Activated naive CD4-positive, alpha-beta T cell treated with anti-CD3 and anti-CD28 coated beads, Interleukin-2, amount 50 U/mL, for 16 hours (primary cell): ENCODE results near the gene LTBP1.

Experiments used
- DNase-seq: peaks from one replicate; pipeline ENCODE4 v3.0.0-alpha.2; 2020

Gene LTBP1

DNA sequence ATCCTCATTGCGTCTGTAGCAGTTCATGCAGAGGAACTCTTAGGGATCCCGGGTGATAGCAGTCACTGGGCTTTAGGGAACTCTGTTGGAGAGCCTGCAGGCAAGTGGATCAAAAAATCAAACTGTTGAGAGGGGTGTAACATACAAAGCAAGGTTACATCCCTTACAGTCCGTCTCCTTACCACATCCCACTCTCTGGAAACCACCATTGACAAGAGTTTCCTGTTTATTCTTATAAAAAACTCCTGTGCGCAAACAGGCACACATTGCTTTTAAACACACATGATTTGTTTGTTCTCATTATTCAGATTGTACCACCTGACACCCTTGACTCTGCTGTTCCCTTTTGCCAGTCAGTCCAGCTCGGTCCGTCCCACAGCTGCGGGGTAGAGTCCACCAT lies 137.7 kb downstream of the LTBP1 start:
- no peak for DNase-seq

DNA sequence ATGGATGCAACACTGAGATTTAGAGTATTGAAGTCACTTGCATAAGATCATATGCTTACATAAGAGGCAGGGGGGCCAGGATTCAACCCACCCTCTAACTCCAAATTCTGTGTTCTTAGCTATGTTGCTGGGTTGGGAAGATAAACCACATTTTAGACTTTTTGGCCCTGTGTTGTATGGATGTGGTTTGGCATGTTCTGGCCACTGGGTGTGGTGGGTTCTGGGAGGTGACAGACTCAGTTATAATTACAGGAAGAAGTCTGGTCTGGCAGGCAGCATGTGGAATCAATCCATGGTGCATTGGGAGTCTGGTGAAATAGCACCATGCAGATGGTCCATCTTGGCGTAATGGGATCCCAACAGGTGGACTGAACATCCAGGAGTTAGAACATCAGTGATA lies 138.9 kb downstream of the LTBP1 start:
- DNase-seq, result no peak

DNA sequence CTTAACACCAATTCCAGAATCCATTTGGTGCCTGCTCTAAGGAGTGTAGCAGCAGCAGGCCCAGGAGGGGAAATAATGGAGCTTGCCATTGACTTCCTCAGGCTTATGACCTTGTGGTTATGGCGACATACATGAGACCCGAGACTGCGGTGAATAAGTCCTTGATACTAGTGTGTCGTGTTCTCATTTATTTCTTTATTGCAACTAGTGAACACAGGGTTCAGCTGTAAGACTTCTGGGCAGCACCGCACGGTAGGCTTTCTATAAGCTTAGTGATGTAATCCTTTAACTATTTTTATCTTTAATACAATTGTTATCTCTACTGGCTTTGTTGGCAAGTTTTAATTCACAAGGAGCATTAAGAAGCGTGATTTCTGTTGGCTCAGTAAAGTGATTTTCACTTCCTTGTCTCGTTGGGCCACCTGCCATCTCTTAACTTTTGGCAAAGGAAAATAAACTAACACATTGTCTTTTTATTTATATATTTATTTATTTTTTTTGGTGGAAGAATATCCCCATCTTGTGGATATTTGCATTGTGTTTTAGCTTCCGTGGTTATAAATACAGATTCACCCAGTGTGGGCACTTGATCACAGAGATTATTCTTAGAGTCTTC lies 139.8 kb downstream of the LTBP1 start:
- no peak for DNase-seq

DNA sequence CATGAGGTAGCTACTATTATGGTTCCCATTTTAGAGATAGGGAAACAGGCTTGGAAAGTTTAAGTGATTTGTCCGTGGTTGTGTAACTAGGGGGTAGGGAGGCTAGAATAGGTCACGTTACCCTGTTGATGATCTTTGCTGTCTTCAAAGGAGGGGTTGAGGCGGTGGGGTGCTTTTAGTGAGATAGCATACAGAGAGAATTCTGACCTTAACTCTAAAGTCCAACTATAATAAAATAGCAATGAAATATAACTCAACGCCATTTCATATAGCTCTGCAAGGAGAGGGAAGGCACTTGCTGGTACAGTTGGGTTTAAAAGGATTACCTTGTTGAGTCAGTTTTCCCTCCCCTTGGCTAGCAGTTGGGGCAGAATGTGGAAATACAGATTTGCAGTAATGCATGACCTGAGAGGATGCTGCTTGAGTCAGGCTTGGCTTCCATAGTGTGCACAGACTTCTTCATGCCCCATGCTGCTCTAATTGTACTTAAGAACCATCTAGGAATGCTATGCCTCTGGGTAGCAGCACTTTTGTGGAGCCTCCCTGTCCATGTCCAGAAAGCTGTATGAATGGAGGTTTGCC lies 143.9 kb downstream of the LTBP1 start:
- no peak for DNase-seq

DNA sequence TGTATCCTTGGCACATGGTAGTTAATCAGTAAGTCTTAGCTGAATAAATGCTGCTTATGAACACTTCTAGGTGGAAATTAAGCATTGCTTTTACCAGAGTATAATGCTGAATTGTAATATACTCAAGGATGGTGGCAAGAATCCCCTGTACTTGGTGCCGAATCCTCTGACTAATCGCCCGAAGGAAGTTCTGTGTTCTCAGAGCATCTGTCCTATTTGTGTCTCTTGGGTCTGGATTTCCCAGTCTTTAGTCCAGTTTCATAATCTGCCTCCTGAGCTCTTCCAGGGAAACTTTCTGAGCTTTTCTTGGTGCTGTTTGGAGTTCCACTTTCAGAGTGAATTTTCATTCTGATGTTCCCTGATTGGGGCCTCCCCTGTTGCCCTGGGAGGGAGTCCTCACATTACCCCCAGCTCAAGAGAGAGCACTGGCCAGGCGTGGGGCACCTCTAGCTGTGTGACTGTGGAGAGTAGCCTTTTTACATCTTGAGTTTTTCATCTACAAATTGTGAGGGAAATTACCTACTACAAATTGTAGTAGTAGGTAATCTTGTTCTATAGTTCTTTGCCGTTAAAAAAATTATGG lies 144.9 kb downstream of the LTBP1 start:
- no peak for DNase-seq

DNA sequence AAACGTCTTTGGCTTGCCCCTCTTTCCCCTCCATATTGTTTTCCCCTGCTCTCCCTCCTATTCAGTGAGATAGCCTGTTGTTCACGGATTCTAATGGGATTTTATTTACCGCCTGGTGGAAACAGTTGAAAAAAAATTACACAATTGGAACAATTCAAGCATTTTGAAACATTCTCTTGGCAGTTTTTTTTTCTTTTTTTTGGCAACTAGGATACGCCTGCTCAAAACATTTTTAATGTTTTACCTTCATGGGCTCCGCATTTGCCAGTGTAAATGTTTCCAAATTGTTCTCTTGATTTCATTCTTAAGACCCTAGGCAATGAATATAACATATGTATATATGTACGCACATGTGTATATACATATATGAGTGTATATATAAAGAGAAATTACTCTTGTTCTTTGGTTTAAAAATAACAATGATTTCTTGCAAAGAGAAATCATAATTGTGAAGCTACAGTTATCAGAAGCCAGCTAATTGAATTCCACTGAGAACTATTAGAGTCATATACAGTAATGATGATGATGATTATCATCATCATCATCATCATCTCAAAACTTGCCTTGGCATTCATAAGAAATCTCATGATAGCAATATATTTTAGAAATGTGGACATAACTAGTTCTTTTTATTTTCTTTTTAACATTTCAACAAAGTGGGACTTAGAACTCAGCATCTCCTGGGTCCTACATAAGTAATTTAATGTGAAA lies 146.7 kb downstream of the LTBP1 start:
- no peak for DNase-seq

DNA sequence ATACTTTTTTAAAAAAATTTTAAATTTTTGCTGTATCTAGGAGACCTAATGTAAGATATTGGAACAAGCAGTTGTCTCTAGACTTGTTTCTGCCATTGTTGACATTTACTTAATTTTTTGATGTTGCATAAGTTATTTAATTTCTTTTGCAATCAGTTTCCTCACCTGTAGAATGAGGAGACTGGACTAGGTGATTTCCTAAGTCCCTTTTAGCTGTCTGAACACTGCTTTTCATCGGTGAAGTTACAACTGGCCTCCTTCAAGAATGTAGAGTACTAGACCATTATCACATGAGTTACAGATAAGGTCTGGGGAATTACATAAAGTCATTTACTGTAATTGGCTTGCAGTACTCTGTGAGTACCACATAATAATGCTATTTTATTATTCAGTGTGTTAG lies 147.6 kb downstream of the LTBP1 start:
- no peak for DNase-seq

DNA sequence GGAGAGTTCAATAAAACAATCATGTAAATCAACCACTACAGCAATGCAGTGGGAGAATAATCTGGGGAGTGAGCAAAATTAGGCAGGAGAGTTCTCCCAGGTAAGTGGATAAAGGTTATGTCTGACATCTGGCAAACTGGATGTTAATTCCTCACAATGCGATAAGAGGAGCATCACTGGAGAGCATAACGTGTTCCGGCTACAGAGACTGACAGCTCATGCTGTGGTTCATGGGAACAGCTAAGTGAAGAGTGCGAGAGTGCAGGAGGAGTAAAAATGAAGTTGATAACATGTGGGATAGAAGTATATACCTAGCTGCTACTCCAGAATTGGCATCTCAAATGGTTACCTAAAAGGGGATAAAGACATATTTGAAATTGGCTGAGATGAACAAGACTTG lies 153.2 kb downstream of the LTBP1 start:
- DNase-seq, result no peak

DNA sequence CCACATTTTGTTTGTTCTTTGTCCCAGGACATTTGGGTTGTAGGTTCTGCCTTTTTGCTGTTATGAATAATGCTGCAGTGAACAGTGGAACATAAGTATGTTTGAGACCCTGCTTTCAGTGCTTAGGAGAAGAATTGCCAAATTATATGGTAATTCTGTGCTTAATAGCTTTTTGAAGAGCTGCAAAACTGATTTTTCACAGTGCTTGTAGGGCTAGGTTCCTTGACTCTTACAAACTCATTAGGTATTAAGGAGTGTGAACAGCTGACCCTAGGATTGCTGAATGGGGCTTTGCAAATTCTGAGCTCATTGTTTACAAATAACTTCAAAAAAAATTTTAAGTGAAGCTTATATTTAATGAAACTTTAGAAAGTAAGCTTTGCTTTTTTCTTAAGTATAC lies 154.2 kb downstream of the LTBP1 start:
- no peak for DNase-seq

DNA sequence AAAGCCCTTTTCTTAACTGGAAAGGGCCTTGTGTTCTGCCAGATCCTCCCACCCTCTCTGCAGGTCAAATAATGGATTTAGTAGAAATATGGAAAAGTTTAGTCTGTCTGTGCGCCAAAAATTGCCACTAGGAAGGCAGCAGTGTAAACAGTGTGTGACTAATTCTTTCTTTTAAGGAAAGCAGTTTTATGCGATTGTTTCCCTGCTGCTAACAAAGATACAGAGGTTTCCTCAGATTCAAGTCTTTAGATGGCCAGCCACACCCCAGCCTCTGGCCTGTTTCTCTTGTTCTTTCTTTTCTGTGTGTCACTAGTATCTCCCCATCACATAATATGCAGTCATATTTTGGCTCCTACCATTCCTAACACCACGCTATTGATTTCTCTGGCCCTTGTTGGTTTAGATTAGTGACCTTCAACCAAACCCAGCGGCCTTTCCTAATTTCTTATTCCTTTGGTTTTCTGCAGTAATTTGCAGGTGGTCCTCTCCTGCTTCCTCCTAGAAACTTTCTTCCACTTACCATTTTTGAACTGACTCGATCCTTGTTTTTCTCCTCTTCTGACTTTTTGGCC lies 157.4 kb downstream of the LTBP1 start:
- DNase-seq, result no peak

DNA sequence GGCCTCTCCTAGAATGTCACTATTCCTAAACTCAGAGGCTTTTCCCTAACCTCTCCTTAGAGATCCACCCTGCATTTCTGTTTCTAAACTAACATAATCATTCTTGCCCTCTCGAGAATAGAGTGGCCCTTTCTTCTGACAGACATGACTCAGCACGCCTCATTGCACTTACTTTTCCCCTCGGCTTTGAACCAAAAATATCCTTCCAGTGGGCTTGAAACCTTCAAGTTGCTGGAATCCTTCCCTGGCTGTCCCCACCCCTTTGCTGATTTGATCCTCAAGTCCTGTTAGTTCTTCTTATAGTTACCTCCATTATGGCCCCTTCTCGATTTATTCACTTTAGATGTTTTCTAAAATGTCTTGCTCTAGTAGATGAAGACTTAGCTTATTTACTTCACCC lies 158.0 kb downstream of the LTBP1 start:
- no peak for DNase-seq

DNA sequence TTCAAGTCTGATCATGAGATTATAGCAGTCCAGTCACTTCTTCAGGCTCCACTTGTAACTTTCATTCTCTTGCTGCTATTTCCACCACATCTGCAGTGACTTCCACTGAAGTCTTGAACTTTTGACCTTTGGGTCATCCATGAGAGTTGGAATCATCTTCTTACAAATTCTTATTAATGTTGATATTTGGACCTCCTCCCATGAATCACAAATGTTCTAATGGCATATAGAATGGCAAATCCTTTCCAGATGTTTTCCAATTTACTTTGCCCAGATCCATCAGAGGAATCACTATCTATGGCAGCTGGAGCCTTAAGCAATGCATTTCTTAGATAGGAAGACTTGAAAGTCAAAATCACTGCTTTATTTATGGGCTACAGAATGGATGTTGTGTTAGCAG lies 159.4 kb downstream of the LTBP1 start:
- DNase-seq, result no peak

DNA sequence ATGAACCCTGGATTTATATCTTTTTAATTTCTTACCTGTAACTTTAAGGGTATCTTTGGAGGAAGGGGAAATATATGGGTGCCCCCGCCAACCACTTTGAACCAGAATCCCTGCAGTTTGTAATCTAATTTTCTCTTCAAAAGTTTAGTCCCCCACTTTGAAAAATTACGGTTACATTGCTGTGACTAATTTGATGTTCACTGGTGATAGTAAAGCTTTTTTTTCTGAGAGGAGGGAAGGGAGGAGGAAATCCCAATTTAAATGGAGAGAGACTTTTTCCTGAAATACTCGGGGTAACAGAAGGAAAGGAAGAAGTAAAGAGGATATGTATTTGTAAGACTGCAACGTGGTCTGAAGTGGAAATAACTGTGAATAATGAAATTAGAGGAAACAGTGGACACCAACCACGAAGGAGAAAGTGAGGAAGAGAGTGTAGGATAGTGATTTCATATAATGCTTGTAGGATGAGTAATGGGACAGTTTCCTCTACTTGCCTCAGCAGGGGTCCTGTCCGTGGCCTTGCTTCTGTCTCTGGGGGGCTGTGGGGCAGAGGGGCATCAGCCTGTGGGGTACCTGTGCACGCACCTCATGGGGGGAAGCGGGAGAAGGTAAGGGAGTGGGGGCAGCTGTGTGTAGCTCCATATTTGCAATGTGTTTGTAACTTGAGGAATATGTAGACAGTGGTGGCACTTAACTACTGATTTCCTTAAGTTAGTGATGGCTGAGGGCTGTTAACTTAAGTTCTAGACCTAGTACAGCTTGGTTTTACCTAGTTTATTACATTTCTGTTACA lies 161.1 kb downstream of the LTBP1 start:
- no peak for DNase-seq

DNA sequence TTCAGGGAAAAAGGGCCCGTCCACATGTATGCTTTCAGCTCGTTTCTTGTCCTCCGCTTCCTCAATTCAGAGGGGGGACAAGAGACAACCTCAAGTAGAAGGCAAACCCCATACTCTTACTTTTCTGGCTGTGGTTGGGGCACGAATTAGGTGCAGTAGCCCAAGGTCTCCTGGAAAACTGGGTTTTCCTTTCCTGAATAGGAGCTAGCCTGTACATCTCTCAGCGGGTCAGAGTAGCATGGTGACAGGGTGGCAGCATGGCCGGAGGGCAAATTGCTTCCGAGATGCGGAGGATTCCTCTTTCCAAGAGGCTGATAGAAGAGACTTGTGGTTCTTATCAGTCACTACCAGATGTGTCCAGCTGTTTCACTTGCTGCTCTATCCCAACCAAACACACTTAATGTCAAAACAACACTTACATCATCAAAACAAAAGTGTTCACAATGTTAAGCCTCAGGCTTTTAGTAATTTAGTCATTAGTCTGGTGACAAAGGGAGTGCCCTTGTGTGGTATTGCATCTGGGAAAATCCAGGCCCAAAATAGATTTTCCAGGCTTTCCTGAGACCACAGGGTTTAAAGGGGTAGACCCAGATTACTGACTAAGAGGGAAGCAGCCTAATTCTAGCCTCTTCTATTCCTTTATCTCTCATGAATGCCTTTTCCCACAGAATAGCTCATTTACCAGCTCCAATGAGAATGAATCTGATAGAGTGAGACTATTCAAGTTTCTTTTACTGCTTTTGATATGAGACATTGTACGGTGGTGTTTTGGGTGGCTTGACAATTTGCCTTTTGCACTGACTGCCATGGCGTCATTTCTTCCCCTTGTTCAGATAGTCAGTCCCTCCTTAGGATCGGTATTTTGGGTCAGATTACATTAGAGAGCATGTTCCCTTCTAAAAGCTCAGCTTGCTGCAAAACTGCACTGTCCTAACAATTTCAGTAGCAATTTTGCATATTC lies 162.0 kb downstream of the LTBP1 start:
- no peak for DNase-seq

DNA sequence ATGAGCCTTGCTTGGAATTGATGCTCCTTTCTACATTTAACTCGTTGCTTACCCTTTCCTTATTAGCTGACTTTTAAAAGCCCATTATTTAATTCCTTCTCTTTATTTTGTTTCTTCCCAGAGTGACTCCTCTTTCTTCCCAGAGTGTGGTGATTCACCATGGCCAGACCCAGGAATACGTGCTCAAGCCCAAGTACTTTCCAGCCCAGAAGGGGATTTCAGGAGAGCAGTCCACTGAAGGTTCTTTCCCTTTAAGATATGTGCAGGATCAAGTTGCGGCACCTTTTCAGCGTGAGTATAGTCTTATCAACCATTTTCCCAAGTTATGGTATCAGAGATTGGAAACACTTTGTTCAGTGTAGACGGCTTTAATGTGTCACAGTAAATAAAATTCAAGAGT lies 163.7 kb downstream of the LTBP1 start:
- DNase-seq, result no peak

DNA sequence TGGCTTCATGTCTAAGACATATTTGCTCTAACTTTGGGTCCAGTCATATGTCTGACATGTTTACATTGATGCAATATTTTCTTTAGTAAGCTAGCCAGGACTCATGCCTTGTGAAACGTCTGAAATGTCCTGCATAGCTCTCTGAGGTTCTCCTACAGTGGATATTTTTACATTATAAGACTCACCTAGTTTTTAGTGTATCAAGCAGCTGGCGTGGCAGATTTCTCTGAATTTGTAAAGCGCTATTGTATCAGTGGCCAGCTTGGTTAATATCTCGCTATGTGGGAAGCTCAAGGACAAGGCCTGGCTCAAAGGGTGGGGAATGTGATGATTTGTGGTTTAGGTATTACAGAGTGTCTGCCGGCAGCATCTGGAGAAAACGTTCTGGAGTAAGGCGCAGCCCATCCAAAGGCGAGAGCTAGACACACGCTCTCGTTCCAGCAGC lies 164.3 kb downstream of the LTBP1 start:
- no peak for DNase-seq

DNA sequence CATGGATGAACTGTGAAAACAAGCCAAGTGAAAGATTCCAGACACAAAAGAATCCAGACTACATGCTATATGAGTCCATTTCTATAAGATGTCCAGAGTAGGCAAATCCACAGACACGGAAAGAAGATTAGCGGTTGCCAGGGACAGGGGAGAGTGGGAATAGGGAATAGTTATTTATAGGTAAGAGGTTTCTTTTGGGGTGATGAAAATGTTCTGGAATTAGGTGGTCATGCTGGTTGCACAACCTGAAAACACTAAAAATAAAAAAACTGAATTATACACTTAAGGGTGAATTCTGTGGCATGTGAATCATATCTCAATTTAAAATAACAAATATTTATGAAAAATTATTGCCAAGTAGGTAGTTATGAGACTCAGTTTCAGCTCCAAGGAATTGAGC lies 168.4 kb downstream of the LTBP1 start:
- no peak for DNase-seq

DNA sequence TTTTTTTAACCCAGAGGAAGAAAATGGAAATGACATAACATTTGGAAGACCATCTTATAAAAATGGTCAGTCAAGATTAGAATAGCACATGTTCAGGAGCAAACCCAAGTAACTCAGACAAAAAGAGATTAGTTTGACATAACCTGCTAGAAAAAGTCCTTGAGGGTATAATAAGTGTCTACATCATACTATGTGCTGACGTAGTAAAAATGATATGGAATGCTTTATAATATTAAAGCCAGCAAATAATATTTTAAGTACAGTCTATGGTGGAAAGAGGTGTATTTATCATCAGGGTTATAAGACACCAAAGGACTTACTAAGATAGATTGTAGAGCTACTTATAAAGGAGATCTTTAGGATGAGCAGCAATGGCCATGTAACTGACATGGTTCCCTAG lies 169.0 kb downstream of the LTBP1 start:
- DNase-seq, result no peak

DNA sequence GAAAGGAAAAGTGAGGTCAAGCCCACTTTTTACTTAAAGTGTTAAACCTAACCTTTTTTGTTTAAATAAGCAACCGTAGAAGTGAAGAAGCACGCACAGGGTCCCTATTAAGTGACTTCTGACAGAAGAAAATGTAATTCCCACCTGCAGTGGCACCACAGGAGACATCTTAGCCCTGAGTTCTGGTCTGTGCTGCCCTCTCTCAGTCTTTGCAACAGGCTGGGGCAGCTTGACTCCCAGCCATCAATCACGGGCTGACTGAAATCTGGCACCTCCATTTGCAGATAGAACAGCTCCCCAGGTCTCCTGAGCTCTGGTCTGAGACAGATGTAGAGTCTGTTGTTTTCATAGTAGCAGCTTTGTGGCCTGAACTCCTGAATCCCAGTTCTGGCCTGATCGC lies 170.0 kb downstream of the LTBP1 start:
- DNase-seq, result no peak

DNA sequence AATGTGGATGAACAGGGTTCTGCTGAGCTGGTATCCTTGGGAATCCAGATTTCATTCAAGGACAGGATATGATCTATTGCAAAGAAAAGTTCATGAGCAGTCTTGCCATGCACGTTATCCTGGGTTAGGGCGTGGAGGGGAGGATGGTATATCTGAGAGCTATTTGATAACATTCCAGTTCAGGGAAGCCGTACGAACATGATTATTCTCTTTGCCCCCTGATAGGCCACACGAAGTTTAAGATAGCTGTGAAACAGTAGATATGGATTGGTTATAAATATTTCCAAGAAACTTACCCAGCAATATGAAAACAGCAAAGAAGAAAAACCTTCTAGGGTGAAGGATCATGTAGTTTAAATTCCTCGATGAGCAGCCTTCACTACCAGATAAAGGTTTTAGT lies 171.9 kb downstream of the LTBP1 start:
- DNase-seq, result no peak

DNA sequence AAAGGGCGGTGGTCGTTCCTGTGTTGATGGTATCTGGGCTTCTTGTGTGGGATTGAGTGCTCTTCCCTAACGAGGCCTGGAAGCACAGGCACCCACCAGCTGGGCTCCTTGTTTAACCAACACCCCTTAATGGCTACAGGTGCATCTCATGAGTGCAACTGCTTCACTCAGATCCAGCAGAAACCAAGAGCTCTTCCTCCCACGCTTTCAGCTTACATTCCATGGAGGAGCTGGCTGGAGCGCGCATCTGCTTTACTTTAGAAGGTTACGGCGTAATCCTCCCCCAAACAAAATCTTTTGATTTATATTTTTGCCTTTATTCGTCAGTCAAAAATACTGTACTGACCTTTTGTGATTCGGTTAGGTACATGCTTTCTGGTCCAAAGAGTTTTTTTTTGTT lies 174.7 kb downstream of the LTBP1 start:
- DNase-seq, result no peak

DNA sequence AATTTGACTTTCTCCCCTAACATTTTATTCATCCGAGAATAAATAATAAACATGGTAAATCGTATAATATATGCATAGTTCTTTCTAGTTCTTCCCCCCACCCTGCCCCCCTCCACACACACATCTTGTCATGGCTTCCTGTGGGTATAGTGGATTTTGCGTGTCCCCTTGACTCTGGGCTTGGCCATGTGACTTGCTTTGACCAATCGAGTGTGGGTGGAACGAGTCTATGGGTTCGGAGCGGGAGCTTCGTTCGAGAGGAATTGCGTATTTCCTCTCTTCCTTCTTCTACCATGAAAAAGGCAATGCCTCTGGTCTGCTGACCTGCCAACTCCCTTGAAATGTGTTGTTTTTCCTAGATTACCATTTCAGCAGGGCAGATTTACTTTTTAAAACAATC lies 175.2 kb downstream of the LTBP1 start:
- DNase-seq, result no peak
